DMS79 treated with DMSO at 0.1 percent for 48 hours (cell line): ENCODE measurements around the gene OCIAD2.
"Not testable (repeated sequence)": the region's sequence is repeated elsewhere in the genome, so short reads cannot be mapped to it uniquely, and the experiment has no call there.

Experiments
- DNase-seq: peaks from one replicate; lab custom pipeline; 2025; lab: John Stamatoyannopoulos, UW

Gene OCIAD2

DNA sequence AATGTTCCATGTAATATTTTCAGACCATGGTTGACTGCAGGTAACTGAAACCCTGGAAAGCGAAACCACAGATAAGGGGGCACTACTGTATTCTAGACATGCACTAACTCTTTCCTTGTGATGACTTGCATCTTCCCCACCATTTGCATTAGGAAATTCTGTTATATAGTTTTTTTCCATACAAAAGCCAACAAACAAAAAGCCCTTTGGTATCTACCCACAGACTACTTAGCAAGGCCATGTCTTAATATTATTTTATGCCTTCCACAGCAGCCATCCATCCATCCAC, 52.2 kb downstream of the OCIAD2 start:
- DNase-seq = no peak

DNA sequence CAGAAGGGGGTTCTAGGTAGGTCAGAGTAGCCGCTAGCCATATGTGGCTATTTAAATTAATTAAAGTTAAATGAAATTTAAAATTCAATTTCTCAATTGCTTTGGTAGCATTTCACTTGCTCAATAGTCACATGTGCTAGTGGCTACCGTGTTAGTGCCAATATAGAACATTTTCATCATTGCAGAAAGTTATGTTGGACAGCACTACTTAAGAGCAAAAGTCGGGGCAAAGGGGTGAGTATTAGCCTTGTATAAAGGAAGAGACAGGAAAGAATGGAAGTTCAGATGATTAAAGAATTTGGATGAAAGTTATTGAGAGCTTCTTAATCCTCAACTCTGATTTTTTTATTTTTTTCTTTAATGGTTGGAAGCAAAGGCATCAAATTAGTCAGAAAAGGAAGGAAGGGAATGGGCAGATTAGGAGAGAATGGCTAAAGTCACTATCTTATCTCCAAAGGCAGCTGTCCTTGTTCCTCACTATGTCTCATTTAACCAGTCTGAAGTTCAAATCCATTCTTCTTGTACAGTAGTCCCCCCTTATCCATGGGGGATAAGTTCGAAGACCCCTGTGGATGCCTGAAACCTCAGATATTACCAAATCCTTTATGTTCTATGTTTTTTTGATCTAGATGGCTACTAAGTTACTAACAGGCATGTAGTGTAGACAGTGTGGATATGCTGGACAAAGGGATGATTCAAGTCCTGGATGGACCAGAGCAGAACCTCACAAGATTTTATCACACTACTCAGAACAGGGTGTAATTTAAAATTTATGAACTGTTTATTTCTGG, 52.8 kb downstream of the OCIAD2 start:
- DNase-seq = no peak

DNA sequence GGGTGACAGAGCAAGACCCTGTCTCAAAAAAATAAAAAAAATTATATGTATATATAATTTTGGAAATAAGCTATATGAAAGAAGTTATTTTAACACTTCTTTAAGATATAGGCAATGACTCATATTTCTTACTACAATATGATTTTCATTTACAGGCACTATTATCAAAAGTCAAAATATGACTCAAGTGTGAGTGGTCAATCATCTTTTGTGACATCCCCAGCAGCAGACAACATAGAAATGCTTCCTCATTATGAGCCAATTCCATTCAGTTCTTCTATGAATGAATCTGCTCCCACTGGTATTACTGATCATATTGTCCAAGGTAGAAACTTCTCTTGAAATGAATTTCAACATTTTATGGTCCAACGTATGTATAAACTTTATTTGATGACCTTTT, 54.9 kb downstream of the OCIAD2 start:
- DNase-seq = no peak

DNA sequence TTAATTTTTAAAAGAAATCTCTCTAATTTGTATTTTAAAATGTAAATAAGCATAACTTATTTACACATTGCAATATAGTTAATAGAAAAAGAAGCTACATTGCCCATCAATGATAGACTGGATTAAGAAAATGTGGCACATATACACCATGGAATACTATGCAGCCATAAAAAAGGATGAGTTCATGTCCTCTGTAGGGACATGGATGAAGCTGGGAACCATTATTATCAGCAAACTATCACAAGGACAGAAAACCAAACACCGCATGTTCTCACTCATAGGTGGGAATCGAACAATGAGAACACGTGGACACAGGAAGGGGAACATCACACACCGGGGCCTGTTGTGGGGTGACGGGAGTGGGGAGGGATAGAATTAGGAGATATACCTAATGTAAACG, 57.8 kb downstream of the OCIAD2 start:
- not testable (repeated sequence) for DNase-seq

DNA sequence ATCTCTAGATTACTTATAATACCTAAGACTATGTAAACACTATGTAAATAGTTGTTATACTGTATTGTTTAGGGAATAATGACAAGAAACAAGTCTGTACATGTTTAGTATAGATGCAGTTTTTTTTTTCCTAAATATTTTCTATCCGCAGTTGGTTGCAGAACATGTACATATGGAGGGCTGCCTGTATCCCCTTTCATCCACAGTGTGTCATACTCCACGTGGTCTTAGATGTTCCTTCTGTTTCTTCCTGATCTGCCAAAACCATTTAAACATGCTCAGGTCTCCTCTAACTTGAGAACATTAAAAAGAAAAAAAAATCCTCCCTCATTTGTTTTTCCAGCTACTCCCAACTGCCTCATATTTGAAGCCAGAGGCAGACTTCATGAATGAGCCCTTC, 61.7 kb downstream of the OCIAD2 start:
- no peak for DNase-seq

DNA sequence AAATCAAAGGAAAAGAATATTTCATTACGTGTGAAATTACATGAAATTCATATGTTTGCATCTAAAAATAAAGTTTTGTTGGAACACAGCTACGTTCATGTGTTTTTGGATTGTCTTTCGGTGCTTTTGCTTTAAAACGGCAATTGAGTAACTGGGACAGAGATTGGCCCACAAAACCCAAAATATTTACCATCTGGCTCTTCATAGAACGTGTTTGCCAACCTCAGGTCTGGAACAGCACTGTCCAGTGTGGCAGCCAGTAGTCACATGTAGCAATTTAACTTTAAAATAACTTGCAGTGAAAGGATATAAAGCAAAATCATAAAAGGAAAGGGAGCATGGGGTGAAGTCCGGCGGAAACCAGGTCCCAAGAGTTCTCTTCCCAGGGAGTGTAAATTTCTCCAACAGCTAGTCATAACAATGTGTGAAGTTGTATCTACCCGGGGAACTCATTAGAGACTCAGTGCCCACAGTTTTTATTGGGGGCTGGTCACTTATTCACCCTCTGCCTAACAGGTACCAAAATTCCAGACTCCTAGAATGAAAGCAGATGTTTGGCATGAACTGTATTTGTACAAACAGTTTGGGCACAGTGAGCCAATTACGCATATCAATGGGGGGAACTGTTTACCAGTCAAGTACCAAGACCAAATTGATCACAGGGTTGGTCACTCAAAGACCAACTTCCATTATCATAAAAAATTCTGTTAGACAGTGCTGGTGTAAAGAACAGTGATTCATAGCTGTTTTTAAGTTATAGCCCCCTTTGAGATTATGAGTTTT, 65.3 kb downstream of the OCIAD2 start:
- no peak for DNase-seq

DNA sequence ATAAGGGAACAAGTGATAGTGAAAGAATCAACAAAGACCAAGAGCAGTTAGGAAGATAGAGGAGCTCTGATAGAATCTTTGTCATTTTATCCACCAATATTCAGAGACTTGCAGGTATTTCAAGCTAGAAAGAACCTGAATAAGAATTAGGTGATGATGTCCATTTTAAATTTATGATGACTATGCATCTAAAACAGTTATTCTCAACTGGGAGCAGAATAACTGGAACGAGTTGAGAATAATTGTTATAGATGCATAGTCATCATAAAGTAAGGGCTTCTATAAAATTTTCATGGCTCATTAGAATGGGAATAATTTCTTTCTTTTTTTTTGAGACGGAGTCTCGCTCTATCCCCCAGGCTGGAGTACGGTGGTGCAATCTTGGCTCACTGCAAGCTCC, 69.9 kb downstream of the OCIAD2 start:
- DNase-seq = no peak
